Right lung (tissue), 5 donors: ENCODE data around the gene GALNT5. TPM values are rescaled to one million over a fixed set of nuclear protein-coding genes. Genes with fewer than 3 reads are reported as not detected.
"Not testable (repeated sequence)": the region's sequence is repeated elsewhere in the genome, so short reads cannot be mapped to it uniquely, and the experiment has no call there.

Source experiments
- DNase-seq, 2 donors: peaks; one replicate each; pipeline ENCODE4 v3.0.0-alpha.2; 2013
- polyA plus RNA-seq, 5 donors: library from polyadenylated mRNA; unstranded; fragments of 120-200 nt; gene quantifications; one replicate each; pipeline versions ENCODE4 v1.2.1 to v1.2.3, GENCODE V29; 2013; ENCODE audit warnings: inconsistent platforms in 1 of 5, low replicate concordance in 1 of 5; ENCODE audit not compliant: insufficient read length in 5 of 5, insufficient read depth in 1 of 5

The GALNT5 gene
- polyA plus RNA-seq, 5 donors, result 4.2 to 8.2 (median 7.1) TPM

- no peak for DNase-seq
Measured at GRCh38 chr2:157326698-157327097, 69.2 kb downstream of the GALNT5 start.

GRCh38 chr2:157327200-157327599 is 69.7 kb downstream of the GALNT5 start:
- DNase-seq, result no peak

- peak; percentile 54 to 70 for DNase-seq
Measured at GRCh38 chr2:157327621-157328500, 70.4 kb downstream of the GALNT5 start.

- no peak for DNase-seq
Measured at GRCh38 chr2:157329524-157329923, 72.0 kb downstream of the GALNT5 start.

GRCh38 chr2:157333304-157334047 is 76.0 kb downstream of the GALNT5 start:
- DNase-seq, result no peak

- no peak for DNase-seq
Measured at GRCh38 chr2:157334335-157334734, 76.8 kb downstream of the GALNT5 start.

GRCh38 chr2:157334797-157335196 is 77.3 kb downstream of the GALNT5 start:
- no peak for DNase-seq

- DNase-seq, result no peak
Measured at GRCh38 chr2:157336137-157337010, 78.9 kb downstream of the GALNT5 start.

GRCh38 chr2:157337978-157338377 is 80.5 kb downstream of the GALNT5 start:
- DNase-seq, result no peak

GRCh38 chr2:157339965-157340655 is 82.6 kb downstream of the GALNT5 start:
- DNase-seq, result no peak

GRCh38 chr2:157341381-157341780 is 83.9 kb downstream of the GALNT5 start:
- DNase-seq, result not testable (repeated sequence)

GRCh38 chr2:157345647-157346389 is 88.3 kb downstream of the GALNT5 start:
- DNase-seq, result no peak

GRCh38 chr2:157348291-157348921 is 90.9 kb downstream of the GALNT5 start:
- no peak for DNase-seq

- no peak for DNase-seq
Measured at GRCh38 chr2:157349949-157350515, 92.5 kb downstream of the GALNT5 start.

- no peak for DNase-seq
Measured at GRCh38 chr2:157355618-157356017, 98.1 kb downstream of the GALNT5 start.

- no peak for DNase-seq
Measured at GRCh38 chr2:157359628-157360027, 102.1 kb downstream of the GALNT5 start.

GRCh38 chr2:157361526-157361925 is 104.0 kb downstream of the GALNT5 start:
- no peak for DNase-seq

GRCh38 chr2:157362627-157363026 is 105.1 kb downstream of the GALNT5 start:
- DNase-seq, result no peak

GRCh38 chr2:157363612-157364101 is 106.2 kb downstream of the GALNT5 start:
- DNase-seq, result no peak
